Measurements from ENCODE around the gene CIB4.

DNA sequence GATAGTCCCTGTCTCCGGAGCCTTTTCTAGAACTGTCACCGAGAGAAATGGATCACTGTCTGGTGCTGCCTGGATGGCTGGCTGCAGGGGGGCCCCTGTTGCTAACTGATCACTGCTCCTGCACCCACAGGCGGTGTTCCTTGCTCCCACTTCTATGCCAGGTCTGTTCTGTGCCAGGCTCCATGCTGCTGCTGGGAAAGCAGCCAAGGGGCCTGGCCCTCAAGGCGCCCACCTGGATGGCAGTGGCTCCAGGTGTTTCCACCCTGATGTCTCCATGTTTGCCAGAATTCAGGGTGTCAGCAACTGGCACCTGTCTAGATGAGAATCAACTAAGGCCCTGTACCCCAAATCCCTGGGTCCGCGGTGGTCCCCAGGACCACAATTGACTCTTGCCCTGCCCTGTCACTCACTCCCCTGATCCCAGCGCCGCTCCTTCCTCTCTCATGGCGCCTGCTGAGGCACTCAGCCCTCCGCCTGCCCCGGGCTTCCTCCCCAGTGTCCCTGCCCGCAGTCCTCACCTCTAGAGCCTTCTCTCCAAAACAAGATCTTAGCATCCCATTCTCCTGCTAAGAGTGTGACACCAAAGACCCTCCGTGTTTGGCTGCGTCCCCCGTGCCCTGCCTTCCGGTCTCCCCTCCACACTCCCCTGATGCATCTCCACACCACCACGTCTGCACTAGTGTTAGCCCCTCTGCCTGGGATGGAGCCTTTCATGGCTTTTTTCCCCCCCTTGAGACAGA lies 90.7 kb downstream of the CIB4 start:
- TF ChIP-seq, protein P1, sequence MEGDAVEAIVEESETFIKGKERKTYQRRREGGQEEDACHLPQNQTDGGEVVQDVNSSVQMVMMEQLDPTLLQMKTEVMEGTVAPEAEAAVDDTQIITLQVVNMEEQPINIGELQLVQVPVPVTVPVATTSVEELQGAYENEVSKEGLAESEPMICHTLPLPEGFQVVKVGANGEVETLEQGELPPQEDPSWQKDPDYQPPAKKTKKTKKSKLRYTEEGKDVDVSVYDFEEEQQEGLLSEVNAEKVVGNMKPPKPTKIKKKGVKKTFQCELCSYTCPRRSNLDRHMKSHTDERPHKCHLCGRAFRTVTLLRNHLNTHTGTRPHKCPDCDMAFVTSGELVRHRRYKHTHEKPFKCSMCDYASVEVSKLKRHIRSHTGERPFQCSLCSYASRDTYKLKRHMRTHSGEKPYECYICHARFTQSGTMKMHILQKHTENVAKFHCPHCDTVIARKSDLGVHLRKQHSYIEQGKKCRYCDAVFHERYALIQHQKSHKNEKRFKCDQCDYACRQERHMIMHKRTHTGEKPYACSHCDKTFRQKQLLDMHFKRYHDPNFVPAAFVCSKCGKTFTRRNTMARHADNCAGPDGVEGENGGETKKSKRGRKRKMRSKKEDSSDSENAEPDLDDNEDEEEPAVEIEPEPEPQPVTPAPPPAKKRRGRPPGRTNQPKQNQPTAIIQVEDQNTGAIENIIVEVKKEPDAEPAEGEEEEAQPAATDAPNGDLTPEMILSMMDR (IDR thresholded peaks at IDR 0.05): no peak
- no peak for TF ChIP-seq POLR2A (IDR thresholded peaks at IDR 0.05)
